Measurements from ENCODE around the gene ARSD.
"Not testable (repeated sequence)": the region's sequence is repeated elsewhere in the genome, so short reads cannot be mapped to it uniquely, and the experiment has no call there.

Gene ARSD

GRCh38 chrX:2892816-2893215, 36.3 kb downstream of the ARSD start:
- DNase-seq (ENCODE audit: low read depth): no peak

DNA sequence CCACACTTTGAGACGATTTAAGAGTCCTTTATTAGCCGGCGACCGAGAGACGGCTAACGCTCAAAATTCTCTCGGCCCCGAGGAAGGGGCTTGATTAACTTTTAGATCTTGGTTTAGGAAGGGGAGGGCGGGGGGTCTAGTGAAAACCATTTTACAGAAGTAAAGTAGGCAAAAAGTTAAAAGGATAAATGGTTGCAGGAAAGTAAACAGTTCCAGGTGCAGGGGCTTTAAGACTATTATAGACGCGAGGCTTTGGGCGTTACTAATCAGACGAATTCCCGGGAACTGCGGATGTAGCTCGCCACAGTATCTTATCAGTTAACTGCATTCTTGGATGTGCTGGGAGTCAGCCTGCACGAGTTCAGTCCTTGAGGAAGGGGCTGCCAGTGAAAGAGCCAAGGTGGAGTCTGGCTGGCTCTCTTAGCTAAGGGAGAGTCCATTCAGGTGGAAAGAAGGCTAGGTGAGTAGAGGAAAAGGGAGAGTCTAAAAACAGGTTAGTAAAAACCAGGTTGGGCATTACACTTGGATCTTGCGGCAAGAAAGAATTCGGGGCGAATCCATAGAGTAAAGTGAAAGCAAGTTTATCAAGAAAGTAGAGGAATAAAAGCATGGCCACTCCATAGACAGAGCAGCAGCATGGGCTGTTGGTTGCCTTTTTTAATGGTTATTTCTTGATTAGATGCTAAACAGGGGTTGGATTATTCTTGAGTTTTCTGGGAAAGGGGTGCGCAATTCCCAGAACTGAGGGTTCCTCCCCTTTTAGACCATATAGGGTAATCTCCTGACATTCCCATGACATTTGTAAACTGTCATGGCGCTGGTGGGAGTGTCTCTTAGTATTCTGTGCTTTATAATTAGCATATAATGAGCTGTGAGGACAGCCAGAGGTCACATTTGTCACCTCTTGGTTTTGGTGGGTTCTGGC, 38.3 kb downstream of the ARSD start:
- not testable (repeated sequence) for DNase-seq (ENCODE audit: low read depth)

- not testable (repeated sequence) for DNase-seq (ENCODE audit: low read depth)
These were observed 39.2 kb downstream of the ARSD start for GRCh38 chrX:2889706-2890490.

GRCh38 chrX:2889045-2889605, 40.0 kb downstream of the ARSD start:
- no peak for DNase-seq (ENCODE audit: low read depth)

- no peak for DNase-seq (ENCODE audit: low read depth)
These were observed 40.8 kb downstream of the ARSD start for GRCh38 chrX:2888309-2888708.

- DNase-seq (ENCODE audit: low read depth): no peak
These were observed 45.4 kb downstream of the ARSD start for GRCh38 chrX:2883770-2884169.

DNA sequence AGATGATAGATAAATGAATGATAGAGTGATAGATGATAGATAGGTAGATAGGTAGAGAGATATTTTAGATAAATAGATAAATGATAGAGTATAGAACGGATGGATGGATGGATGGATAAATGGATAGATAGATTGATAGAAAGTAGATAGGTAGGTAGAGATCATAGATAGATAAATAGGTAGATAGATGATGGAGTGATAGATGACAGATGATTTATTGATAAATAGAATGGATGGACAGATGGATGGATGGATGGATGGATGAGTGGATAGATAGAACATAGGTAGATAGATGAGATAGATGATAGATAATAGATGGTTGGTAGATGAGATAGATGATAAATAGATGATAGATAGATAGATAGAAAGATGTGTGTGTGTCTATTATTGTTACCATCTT, 49.5 kb downstream of the ARSD start:
- no peak for DNase-seq (ENCODE audit: low read depth)

- no peak for DNase-seq (ENCODE audit: low read depth)
These were observed 50.6 kb downstream of the ARSD start for GRCh38 chrX:2878563-2878962.

DNA sequence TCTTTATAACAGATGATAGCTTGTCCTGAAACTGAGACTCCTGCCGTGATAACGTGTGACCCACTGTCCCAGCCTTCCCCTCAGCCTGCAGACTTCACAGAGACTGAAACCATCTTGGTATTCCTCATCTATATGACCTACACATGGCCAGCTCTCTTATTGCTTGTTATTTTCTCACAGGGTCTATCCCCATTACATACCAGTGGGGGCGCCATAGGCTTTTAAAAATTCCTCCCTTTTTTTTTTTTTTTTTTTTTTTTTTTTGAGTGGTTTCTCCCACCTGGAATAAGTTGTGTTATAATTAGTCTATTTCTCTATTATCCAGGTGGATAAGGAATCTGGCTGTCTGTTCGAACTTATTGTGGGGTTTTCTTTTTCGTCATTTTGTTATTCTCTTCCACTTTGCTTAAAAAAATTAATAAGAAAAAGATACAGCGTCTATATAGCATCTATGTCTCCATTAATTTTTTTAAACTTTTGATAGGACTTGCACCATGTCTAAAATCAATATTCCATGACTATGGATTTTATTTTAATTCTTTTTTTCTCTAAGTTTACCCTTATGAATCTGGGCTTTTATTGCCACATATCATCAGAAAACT, 53.2 kb downstream of the ARSD start:
- DNase-seq (ENCODE audit: low read depth): no peak

DNA sequence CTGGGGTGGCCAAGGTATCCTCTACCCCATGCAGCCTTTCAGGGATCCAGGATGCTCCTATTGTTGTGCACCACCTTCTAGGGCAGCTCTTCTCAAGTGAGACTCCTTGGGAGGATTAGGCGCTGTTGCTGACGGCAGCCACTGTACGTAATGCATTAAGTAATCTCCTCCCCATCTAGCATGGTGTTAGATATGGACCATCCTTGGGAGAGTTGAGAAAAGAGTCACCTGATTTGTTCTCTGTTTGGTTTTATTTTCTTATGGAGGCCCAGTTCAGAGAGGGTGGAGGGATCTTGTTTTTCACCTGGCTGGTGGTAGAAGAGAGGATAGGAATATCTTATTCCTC, 54.0 kb downstream of the ARSD start:
- DNase-seq (ENCODE audit: low read depth): no peak

DNA sequence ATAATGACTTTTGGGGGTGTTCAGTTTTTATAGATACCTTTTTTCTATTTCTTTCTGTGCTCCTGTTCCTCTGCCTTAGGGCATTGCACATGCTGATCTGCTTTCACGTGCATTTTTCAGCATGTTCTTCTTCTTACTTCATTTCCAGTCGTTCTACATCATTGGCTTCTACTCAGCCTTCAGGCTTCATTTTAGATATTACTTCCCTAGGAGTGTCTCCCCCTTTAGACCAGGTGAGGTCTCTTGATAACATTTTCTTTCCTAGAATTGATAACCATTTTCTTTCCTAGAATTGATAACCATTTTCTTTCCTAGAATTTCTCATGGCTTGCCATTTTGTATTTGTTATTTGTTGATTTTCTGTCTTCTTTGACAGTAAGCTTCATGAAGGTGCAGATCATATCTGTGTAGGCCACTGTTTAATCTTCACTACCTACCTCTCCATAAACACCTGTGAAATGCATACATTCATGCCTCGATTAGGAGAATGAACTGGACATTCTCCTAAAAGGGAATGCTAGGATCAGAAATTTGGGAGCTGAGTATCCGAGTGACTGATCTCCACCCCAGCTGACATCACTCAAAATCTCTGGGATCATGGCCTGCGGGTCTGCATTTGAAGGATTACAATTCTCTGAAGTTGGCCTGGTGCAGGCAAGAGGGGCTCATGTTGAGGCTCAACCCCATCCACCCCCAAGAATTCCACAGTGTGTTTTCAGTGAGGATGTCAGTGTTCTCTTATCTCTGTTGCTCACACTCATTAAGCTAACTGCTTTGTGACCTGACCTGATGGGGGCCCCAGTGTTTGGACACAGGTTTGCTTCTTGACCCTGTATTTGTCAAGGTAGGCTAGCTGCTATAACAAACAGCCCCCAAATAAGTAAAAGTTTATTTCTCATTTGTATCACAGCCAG, 54.7 kb downstream of the ARSD start:
- DNase-seq (ENCODE audit: low read depth): no peak

GRCh38 chrX:2872671-2873277, 56.4 kb downstream of the ARSD start:
- no peak for DNase-seq (ENCODE audit: low read depth)

DNA sequence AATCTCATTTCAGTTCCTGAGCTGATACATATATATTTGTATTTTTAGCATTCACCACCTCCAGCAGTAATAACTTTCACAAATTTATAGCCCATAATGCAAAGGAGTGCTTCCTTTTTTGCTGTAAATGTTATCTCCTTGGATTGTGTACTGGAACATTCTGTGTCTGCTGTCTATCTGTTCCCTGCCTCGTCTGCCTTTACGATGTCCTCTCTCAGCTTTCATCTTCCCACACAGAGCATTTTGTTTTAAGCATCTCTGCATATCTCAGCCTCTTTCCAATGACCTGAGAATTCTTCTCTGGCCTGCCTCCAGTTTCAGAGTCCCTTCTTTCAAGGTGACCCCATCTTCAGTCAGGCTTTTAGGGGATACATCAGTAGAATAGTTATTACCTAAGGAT, 57.3 kb downstream of the ARSD start:
- no peak for DNase-seq (ENCODE audit: low read depth)

DNA sequence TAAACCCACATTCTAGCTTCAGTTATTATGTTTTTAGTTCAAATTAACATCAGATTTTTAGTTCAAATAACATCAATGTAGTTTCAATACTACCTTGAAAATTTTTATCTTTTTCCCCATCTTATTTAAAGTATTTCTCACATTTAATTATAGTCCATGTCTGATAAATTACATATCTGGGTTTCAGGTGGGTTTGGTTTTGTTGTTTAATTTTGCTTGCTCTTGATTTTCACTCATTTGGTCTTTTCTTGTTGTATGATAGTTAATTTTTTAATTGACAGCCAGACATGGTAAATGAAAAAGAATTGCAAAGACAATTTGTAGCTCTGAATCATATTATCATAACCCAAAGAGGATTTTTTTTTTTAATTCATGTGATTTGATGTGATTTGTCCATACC, 58.5 kb downstream of the ARSD start:
- DNase-seq (ENCODE audit: low read depth): no peak

- no peak for DNase-seq (ENCODE audit: low read depth)
These were observed 61.9 kb downstream of the ARSD start for GRCh38 chrX:2867206-2867605.

- no peak for DNase-seq (ENCODE audit: low read depth)
These were observed 65.5 kb downstream of the ARSD start for GRCh38 chrX:2863646-2864045.

- no peak for DNase-seq (ENCODE audit: low read depth)
These were observed 66.7 kb downstream of the ARSD start for GRCh38 chrX:2862404-2862803.

- no peak for DNase-seq (ENCODE audit: low read depth)
These were observed 69.8 kb downstream of the ARSD start for GRCh38 chrX:2859197-2859797.

DNA sequence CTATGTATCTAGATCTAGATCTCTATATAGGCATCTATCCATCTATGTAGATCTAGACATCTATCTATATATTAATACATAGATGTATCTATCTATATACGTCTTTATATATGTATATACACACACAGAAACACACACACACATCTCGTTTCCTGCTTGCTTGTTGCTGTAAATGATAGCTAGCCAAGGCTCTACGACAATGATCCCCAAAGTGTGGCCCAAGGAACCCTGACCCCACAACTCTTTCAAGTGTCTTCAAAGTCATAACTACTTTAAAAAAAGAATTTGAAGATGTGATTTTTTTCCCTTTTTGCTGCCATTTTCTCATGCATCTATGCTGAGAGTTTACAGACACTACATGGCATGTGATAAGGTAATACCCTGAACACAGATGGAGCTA, 71.6 kb downstream of the ARSD start:
- no peak for DNase-seq (ENCODE audit: low read depth)

GRCh38 chrX:2855761-2856160, 73.4 kb downstream of the ARSD start:
- DNase-seq (ENCODE audit: low read depth): no peak

GRCh38 chrX:2854918-2855317, 74.2 kb downstream of the ARSD start:
- DNase-seq (ENCODE audit: low read depth): no peak
